ENCODE measurements around the gene ROR1. TPM values are rescaled to one million over a fixed set of nuclear protein-coding genes. Genes with fewer than 3 reads are reported as not detected.

The ROR1 gene
- total and polyA plus RNA-seq, 2 donors (not counting 3 experiments of a cell fraction or from before 2014, with no cell fraction given) = 2.6 to 3.5 TPM

DNA sequence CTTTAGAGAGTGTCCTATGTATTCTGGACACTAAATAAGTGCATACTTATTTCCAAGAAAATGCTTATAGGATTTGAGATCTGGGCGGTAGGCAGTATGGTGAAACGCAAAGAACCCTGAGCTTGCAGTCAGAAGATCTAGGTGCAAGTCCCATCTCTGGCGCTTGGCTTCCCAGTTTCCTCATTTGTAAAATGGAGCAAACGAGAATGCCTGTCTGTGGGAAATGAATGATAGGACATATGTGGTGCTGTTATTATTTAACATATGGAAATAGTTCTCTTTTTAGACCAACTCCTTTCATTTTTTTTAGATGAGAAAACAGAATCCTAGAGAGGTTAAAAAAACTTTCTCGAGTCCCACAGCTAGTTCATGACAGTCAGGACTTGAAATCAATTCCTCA, 25.2 kb upstream of the ROR1 start:
- dilution Hi-C loops (cut with MboI; ENCODE audit: extremely low pct_ligation_motif_present, low sequenced_read_pairs) (no loop called here), intact Hi-C loops (cut with micrococcal nuclease) (loop anchor here (5.0 kb wide), 1 partner anchor 259 kb away; no protein-coding TSS in a partner anchor)
- Histone ChIP-seq H3K4me3 (replicated peaks in 1 of 3; ENCODE audit: insufficient read depth in 1 of 3, low read depth in 1 of 3, low read length in 3 of 3) (no peak overlapping the region), H3K4me2 (ENCODE audit: insufficient read depth, low read length) (no peak overlapping the region), H4K20me1 (replicated peaks; ENCODE audit: control insufficient read depth, extremely low read depth, insufficient read depth, low read length) (no peaks in the 10 kb centered on the region), H3K27ac (ENCODE audit: insufficient read depth, low read depth, low read length) (no peak overlapping the region), H2AFZ (ENCODE audit: low read depth, low read length) (no peak overlapping the region), H3K36me3 (ENCODE audit: control insufficient read depth in 2 of 2, extremely low read depth in 1 of 2, insufficient read depth in 2 of 2, low read length in 2 of 2) (no peaks in the 10 kb centered on the region), H3K4me1 (ENCODE audit: control insufficient read depth, extremely low read depth, insufficient read depth, low read length) (peaks cover 44% of the 10 kb centered on the region), H3K9ac (replicated peaks; ENCODE audit: extremely low read depth, insufficient read depth, low read length) (no peak overlapping the region), H3K9me1 (replicated peaks; ENCODE audit: control insufficient read depth, extremely low read depth, insufficient read depth, low read length) (no peaks in the 10 kb centered on the region), H3K9me3 (replicated peaks; ENCODE audit: control insufficient read depth, insufficient read depth, low read length) (no peaks in the 10 kb centered on the region), H3K27me3 (ENCODE audit: control insufficient read depth in 2 of 2, insufficient read depth in 2 of 2, low read length in 2 of 2) (no peaks in the 10 kb centered on the region), H3K79me2 (ENCODE audit: control insufficient read depth, insufficient read depth, low read length) (no peaks in the 10 kb centered on the region)
- DNase-seq (ENCODE audit: low read depth, low spot score) (no peak), FAIRE-seq (no peak)
- CTCF ChIA-PET = interaction anchor here (0.6 to 2.8 kb wide), 3 partner anchors 27 to 74 kb away, joined by 3 to 21 read pairs (median 3); no protein-coding TSS in a partner anchor
- POLR2A ChIA-PET = no interaction called here
- no TSS peak for BruUV-seq (replicated peaks)
- no peak for TF ChIP-seq MYC (IDR thresholded peaks at IDR 0.05; ENCODE audit: low read depth, low read length)
- TF ChIP-seq POLR2AphosphoS5 (IDR thresholded peaks at IDR 0.05; ENCODE audit: insufficient read depth, low read depth, low read length) = no peak
- no peak for TF ChIP-seq POLR2A (IDR thresholded peaks at IDR 0.05; ENCODE audit: low read depth, low read length)
- no peak for TF ChIP-seq FOS (IDR thresholded peaks at IDR 0.05; ENCODE audit: borderline replicate concordance, insufficient read depth, low read length)
- no peak for TF ChIP-seq EZH2 (IDR thresholded peaks at IDR 0.05; ENCODE audit: borderline replicate concordance, low read depth, low read length, severe bottlenecking)
- no peak for TF ChIP-seq GATA2 (IDR thresholded peaks at IDR 0.05; ENCODE audit: insufficient read depth, insufficient read length, low read depth, low read length)
- TF ChIP-seq JUN (IDR thresholded peaks at IDR 0.05; ENCODE audit: borderline replicate concordance, insufficient read depth, insufficient read length, low read depth) = no peak
- no peak for TF ChIP-seq CTCF (IDR thresholded peaks at IDR 0.05; ENCODE audit: extremely low read depth in 1 of 2, insufficient read depth in 1 of 2, low read depth in 1 of 2, low read length in 2 of 2)
- TF ChIP-seq MAX (IDR thresholded peaks at IDR 0.05; ENCODE audit: insufficient read depth, insufficient read length) = no peak

Measured in endothelial cell of umbilical vein (primary cell).